Panc1 (cell line): ENCODE data around the gene DDX39B. TPM values are rescaled to one million over a fixed set of nuclear protein-coding genes. Genes with fewer than 3 reads are reported as not detected.
A peak's percentile ranks its signal among the peaks of the same experiment; 100 is the strongest.
"Not testable (repeated sequence)": the region's sequence is repeated elsewhere in the genome, so short reads cannot be mapped to it uniquely, and the experiment has no call there.

ENCODE experiments used
- ATAC-seq: fragments of 200-7000 bp; cut with Tn5 transposase; 2 replicates; pipeline ENCODE4 v1.9.1; 2020; ENCODE audit warnings: mild to moderate bottlenecking, moderate library complexity
- BruUV-seq: library from RNA; stranded (reverse); fragments of 400-500 nt; replicated peaks from 2 replicates; lab custom pipeline; 2021; lab: Mats Ljungman, UMichigan
- CTCF ChIA-PET: fragments of 300-600 bp; sonication (Branson Sonifier 250); formaldehyde crosslinking; loops from one replicate; lab custom pipeline; 2022; ENCODE audit warnings: antibody characterized with exemption; lab: Charles Lee
- POLR2A ChIA-PET: fragments of 300-600 bp; sonication (Branson Sonifier 250); formaldehyde crosslinking; loops from one replicate; lab custom pipeline; 2022; ENCODE audit warnings: antibody characterized with exemption; lab: Charles Lee
- DNase-seq: peaks from one replicate; pipeline ENCODE4 v3.0.0-alpha.2; 2010; ENCODE audit warnings: low read depth, low spot score
- H3K27ac ChIP-seq: 2 replicates; pipeline ENCODE4 v1.5.1; 2011; ENCODE audit warnings: mild to moderate bottlenecking, low read length, inconsistent platforms
- H3K27me3 ChIP-seq: fragments of 200-500 bp; sonication (Bioruptor generic); 2 replicates; pipeline ENCODE4 v1.6.0; 2014; ENCODE audit warnings: low read length, inconsistent platforms; ENCODE audit not compliant: control insufficient read depth, insufficient read depth
- H3K36me3 ChIP-seq: fragments of 200-500 bp; sonication (Bioruptor generic); 2 replicates; pipeline ENCODE4 v1.5.1; 2014; ENCODE audit warnings: inconsistent platforms, mild to moderate bottlenecking, low read length, moderate library complexity; ENCODE audit not compliant: control insufficient read depth, insufficient read depth
- H3K4me1 ChIP-seq: 2 replicates; pipeline ENCODE4 v1.5.1; 2011; ENCODE audit warnings: inconsistent platforms, mild to moderate bottlenecking, low read length, moderate library complexity; ENCODE audit not compliant: control insufficient read depth, insufficient read depth
- H3K4me3 ChIP-seq, 2 experiments: 2 replicates each; pipeline ENCODE4 v1.5.1; 2011 to 2012; ENCODE audit warnings: low read depth in 2 of 2, low read length in 2 of 2, mild to moderate bottlenecking in 2 of 2, inconsistent platforms in 1 of 2, moderate library complexity in 1 of 2
- H3K9me3 ChIP-seq: fragments of 200-500 bp; sonication (Bioruptor generic); 2 replicates; pipeline ENCODE4 v1.5.1; 2014; ENCODE audit warnings: low read depth, mild to moderate bottlenecking, inconsistent platforms, low read length, moderate library complexity; ENCODE audit not compliant: control insufficient read depth, insufficient read depth
- CTCF ChIP-seq: fragments of 450-650 bp; IDR thresholded peaks from 2 replicates; pipeline ENCODE4 v1.5.1; 2017; ENCODE audit warnings: mild to moderate bottlenecking
- POLR2AphosphoS5 ChIP-seq: IDR thresholded peaks from 2 replicates; pipeline ENCODE4 v1.6.1; 2012; ENCODE audit warnings: mild to moderate bottlenecking, low read depth, low read length, moderate library complexity
- REST ChIP-seq, 2 experiments: IDR thresholded peaks; 2 replicates each; pipeline ENCODE4 v1.6.1; 2011 to 2012; ENCODE audit warnings: low read depth in 2 of 2, control low read depth in 1 of 2, low read length in 1 of 2, mild to moderate bottlenecking in 1 of 2, moderate library complexity in 1 of 2; ENCODE audit not compliant: insufficient read depth in 1 of 2
- SIN3A ChIP-seq: IDR thresholded peaks from 2 replicates; pipeline ENCODE4 v1.6.1; 2012; ENCODE audit warnings: low read depth, mild to moderate bottlenecking, low read length, moderate library complexity, borderline replicate concordance; ENCODE audit not compliant: insufficient read depth
- TCF7L2 ChIP-seq: IDR thresholded peaks from 2 replicates; pipeline ENCODE4 v1.6.1; 2011; ENCODE audit warnings: mild to moderate bottlenecking, low read depth, low read length, inconsistent platforms
- in situ Hi-C: cut with HindIII; loops from 2 replicates; pipeline ENCODE4 v1.10.0; 2016; ENCODE audit warnings: low sequenced_read_pairs, low pct_unique_long_range_greater_than_20kb
- intact Hi-C: fragments of 100-400 bp; cut with micrococcal nuclease; formaldehyde crosslinking; loops from one replicate; pipeline ENCODE4 v1.10.0; 2022; ENCODE audit not compliant: unreplicated experiment
- total RNA-seq: library from RNA; stranded (reverse); gene quantifications from one replicate; pipeline ENCODE4 v1.2.1, GENCODE V29; 2021; ENCODE audit not compliant: unreplicated experiment

DDX39B gene
- total RNA-seq, 1 experiment from 2014 or later = 401 TPM

GRCh38 chr6:31556307-31556706, 14.5 kb upstream of the DDX39B start:
- TF ChIP-seq SIN3A = no peak
- TF ChIP-seq POLR2AphosphoS5 = no peak
- no peak for TF ChIP-seq TCF7L2
- no peak for TF ChIP-seq CTCF
- no peak for TF ChIP-seq REST (IDR thresholded peaks at IDR 0.05; ENCODE audit: insufficient read depth in 1 of 2, low read depth in 2 of 2, low read length in 1 of 2)
- CTCF ChIA-PET = no interaction called here
- H3K27ac ChIP-seq = no peak overlapping the region
- in situ Hi-C loops (no loop called here), intact Hi-C loops (no loop called here)
- peaks cover 10% of the 10 kb centered on the region for H3K36me3 ChIP-seq
- no peak overlapping the region for H3K4me3 ChIP-seq
- no peaks in the 10 kb centered on the region for H3K9me3 ChIP-seq
- POLR2A ChIA-PET = interaction anchor here (0.9 kb wide), 1 partner anchor 32 kb away, joined by 4 read pairs; no protein-coding TSS in a partner anchor
- BruUV-seq = no TSS peak
- H3K4me1 ChIP-seq = peaks cover 13% of the 10 kb centered on the region
- no peak for DNase-seq
- ATAC-seq = no peak
- no peaks in the 10 kb centered on the region for H3K27me3 ChIP-seq

GRCh38 chr6:31551371-31551770, 9.6 kb upstream of the DDX39B start:
- in situ Hi-C loops, DNase-seq, H3K27me3 ChIP-seq, ATAC-seq, H3K36me3 ChIP-seq, BruUV-seq, H3K27ac ChIP-seq, H3K9me3 ChIP-seq, H3K4me3 ChIP-seq, H3K4me1 ChIP-seq: not testable (repeated sequence)
- ChIA-PET POLR2A (interaction anchor here (0.5 to 0.6 kb wide), 2 partner anchors 48 to 354 kb away, joined by 3 to 4 read pairs; no protein-coding TSS in a partner anchor), CTCF (interaction anchor here (0.8 to 1.7 kb wide), 6 partner anchors 27 to 47 kb away, joined by 3 to 22 read pairs (median 6); no protein-coding TSS in a partner anchor)
- intact Hi-C loops = loop anchor here (1.0 kb wide), 1 partner anchor 46 kb away; no protein-coding TSS in a partner anchor

GRCh38 chr6:31548544-31548873, 6.7 kb upstream of the DDX39B start:
- intact Hi-C loops (no loop called here), in situ Hi-C loops (no loop called here)
- ChIA-PET POLR2A (interaction anchor here (1.0 kb wide), 1 partner anchor 30 kb away, joined by 3 read pairs; no protein-coding TSS in a partner anchor), CTCF (interaction anchor here (0.6 to 4.2 kb wide), 2 partner anchors 49 to 69 kb away, joined by 10 to 37 read pairs; no protein-coding TSS in a partner anchor)
- peak overlapping the region; percentile 60 to 80 for H3K4me3 ChIP-seq
- DNase-seq (no peak), ATAC-seq (no peak)
- TF ChIP-seq SIN3A (no peak), REST (IDR thresholded peaks at IDR 0.05; ENCODE audit: insufficient read depth in 1 of 2, low read depth in 2 of 2, low read length in 1 of 2) (no peak), TCF7L2 (no peak), POLR2AphosphoS5 (no peak), CTCF (no peak)
- H3K9me3 ChIP-seq = no peaks in the 10 kb centered on the region
- no peaks in the 10 kb centered on the region for H3K36me3 ChIP-seq
- H3K4me1 ChIP-seq = peaks cover 7% of the 10 kb centered on the region
- BruUV-seq = no TSS peak
- H3K27ac ChIP-seq = peak overlapping the region; percentile 96
- H3K27me3 ChIP-seq = no peaks in the 10 kb centered on the region
